Neuronal stem cell (in vitro differentiated cells): ENCODE measurements around the gene SPOCK1.

Experiments used
- DNase-seq: peaks from one replicate; pipeline ENCODE4 v3.0.0-alpha.2; 2013; ENCODE audit warnings: low spot score
- H2AFZ ChIP-seq: one replicate; pipeline ENCODE4 v1.6.1; 2013; ENCODE audit warnings: mild to moderate bottlenecking, low read length, inconsistent platforms
- H2AK5ac ChIP-seq: 2 replicates; pipeline ENCODE4 v1.6.1; 2013; ENCODE audit warnings: low read depth, mild to moderate bottlenecking, inconsistent platforms, low read length, moderate library complexity, mixed read lengths
- H2BK120ac ChIP-seq: 2 replicates; pipeline ENCODE4 v1.6.1; 2013; ENCODE audit warnings: low read depth, mild to moderate bottlenecking, inconsistent platforms, low read length, moderate library complexity, mixed read lengths
- H2BK12ac ChIP-seq: one replicate; pipeline ENCODE4 v1.6.1; 2013; ENCODE audit warnings: low read length, inconsistent platforms
- H2BK15ac ChIP-seq: 2 replicates; pipeline ENCODE4 v1.6.1; 2013; ENCODE audit warnings: mild to moderate bottlenecking, low read length, inconsistent platforms, mixed read lengths
- H2BK5ac ChIP-seq: one replicate; pipeline ENCODE4 v1.6.1; 2013; ENCODE audit warnings: inconsistent platforms, mild to moderate bottlenecking, low read length, moderate library complexity
- H3K14ac ChIP-seq: one replicate; pipeline ENCODE4 v1.6.1; 2013; ENCODE audit warnings: low read length, inconsistent platforms
- H3K18ac ChIP-seq: 2 replicates; pipeline ENCODE4 v1.6.1; 2013; ENCODE audit warnings: low read length, inconsistent platforms
- H3K23ac ChIP-seq: 2 replicates; pipeline ENCODE4 v1.6.1; 2013; ENCODE audit warnings: low read depth, mild to moderate bottlenecking, mixed read lengths, low read length, inconsistent platforms; ENCODE audit not compliant: poor library complexity
- H3K27ac ChIP-seq: replicated peaks from 3 replicates; pipeline ENCODE4 v1.5.1; 2013; ENCODE audit warnings: low read length, inconsistent platforms
- H3K27me3 ChIP-seq, 3 experiments: 2 replicates each; pipeline ENCODE4 v1.6.1; 2013; ENCODE audit warnings: low read length in 3 of 3, mild to moderate bottlenecking in 2 of 3, inconsistent platforms in 1 of 3, low read depth in 1 of 3, mixed read lengths in 1 of 3, moderate library complexity in 1 of 3; ENCODE audit not compliant: control insufficient read depth in 3 of 3, insufficient read depth in 3 of 3
- H3K36me3 ChIP-seq, 2 donors: replicated peaks in 1 of 2; 2 replicates each; pipeline ENCODE4 v1.6.1; 2013; ENCODE audit warnings: low read length in 2 of 2; ENCODE audit not compliant: control insufficient read depth in 2 of 2, insufficient read depth in 2 of 2
- H3K4ac ChIP-seq: 2 replicates; pipeline ENCODE4 v1.6.1; 2013; ENCODE audit warnings: inconsistent platforms, mild to moderate bottlenecking, low read length, moderate library complexity
- H3K4me1 ChIP-seq, 2 donors: 1 replicate in 1 of 2; 2 replicates in 1 of 2; pipeline ENCODE4 v1.6.1; 2013; ENCODE audit warnings: low read length in 2 of 2, low read depth in 1 of 2; ENCODE audit not compliant: control insufficient read depth in 2 of 2, insufficient read depth in 1 of 2
- H3K4me2 ChIP-seq: one replicate; pipeline ENCODE4 v1.6.1; 2013; ENCODE audit warnings: mild to moderate bottlenecking, low read length, inconsistent platforms; ENCODE audit not compliant: insufficient read depth, poor library complexity, severe bottlenecking
- H3K4me3 ChIP-seq, 2 donors: 2 replicates each; pipeline ENCODE4 v1.5.1; 2013; ENCODE audit warnings: low read length in 2 of 2, mild to moderate bottlenecking in 2 of 2, inconsistent platforms in 1 of 2, moderate library complexity in 1 of 2
- H3K79me1 ChIP-seq: one replicate; pipeline ENCODE4 v1.6.1; 2013; ENCODE audit warnings: low read depth, mild to moderate bottlenecking, inconsistent platforms, low read length, moderate library complexity
- H3K9ac ChIP-seq: one replicate; pipeline ENCODE4 v1.6.1; 2013; ENCODE audit warnings: mild to moderate bottlenecking, low read depth, low read length, inconsistent platforms; ENCODE audit not compliant: poor library complexity
- H3K9me3 ChIP-seq, 2 donors: replicated peaks in 1 of 2; 2 replicates each; pipeline versions ENCODE3 to v1.6.1; 2013; ENCODE audit warnings: low read length in 2 of 2, mild to moderate bottlenecking in 2 of 2, inconsistent platforms in 1 of 2, low read depth in 1 of 2, mixed read lengths in 1 of 2, moderate library complexity in 1 of 2; ENCODE audit not compliant: control insufficient read depth in 2 of 2, insufficient read depth in 1 of 2
- H4K8ac ChIP-seq: one replicate; pipeline ENCODE4 v1.6.1; 2013; ENCODE audit warnings: low read depth, mild to moderate bottlenecking, inconsistent platforms, low read length, moderate library complexity
- H4K91ac ChIP-seq: one replicate; pipeline ENCODE4 v1.6.1; 2013; ENCODE audit warnings: low read length, low read depth, mild to moderate bottlenecking, inconsistent platforms; ENCODE audit not compliant: poor library complexity
- WGBS, 2 donors: extraction: QIAGEN DNeasy Blood & Tissue Kit; methylation state at CpG; one replicate each; pipeline ENCODE4 v1.1.7; 2013; ENCODE audit warnings: missing lambda C conversion rate in 2 of 2, mixed read lengths in 1 of 2; ENCODE audit not compliant: insufficient read length in 2 of 2, insufficient replicate concordance in 1 of 2; ENCODE audit errors: extremely low coverage in 2 of 2; 5-methylcytosine and 5-hydroxymethylcytosine counted together

Gene SPOCK1

GRCh38 chr5:137268646-137269045 lies 230.5 kb downstream of the SPOCK1 start:
- no peak overlapping the region for H3K4ac ChIP-seq
- WGBS, 2 donors: no CpG with 5 or more reads among the region's 1 CpG

GRCh38 chr5:137266186-137266585 lies 232.9 kb downstream of the SPOCK1 start:
- Histone ChIP-seq H4K91ac (no peak overlapping the region), H4K8ac (no peak overlapping the region), H2BK15ac (no peak overlapping the region), H2BK120ac (no peak overlapping the region), H2BK5ac (no peak overlapping the region), H3K79me1 (no peaks in the 10 kb centered on the region), H3K4me3 (no peak overlapping the region), H3K14ac (no peak overlapping the region), H2AK5ac (no peak overlapping the region), H3K18ac (no peak overlapping the region), H3K9me3 (no peaks in the 10 kb centered on the region), H3K4ac (no peak overlapping the region), H3K9ac (no peak overlapping the region), H3K23ac (no peak overlapping the region), H3K36me3 (no peaks in the 10 kb centered on the region), H2BK12ac (no peak overlapping the region), H3K4me2 (no peak overlapping the region), H3K4me1 (peaks cover 6 to 28% of the 10 kb centered on the region in 2 donors), H3K27ac (no peak overlapping the region), H3K27me3 (no peaks in the 10 kb centered on the region), H2AFZ (no peak overlapping the region)
- WGBS, 2 donors: no CpG with 5 or more reads among the region's 4 CpGs
- DNase-seq: no peak

More at GRCh38 chr5:137268646-137269045, 230.5 kb downstream of the SPOCK1 start:
- no peak overlapping the region for H2BK120ac ChIP-seq
- H2BK15ac ChIP-seq: no peak overlapping the region
- no peak overlapping the region for H4K91ac ChIP-seq
- no peak overlapping the region for H3K23ac ChIP-seq
- no peak overlapping the region for H4K8ac ChIP-seq
- no peak for DNase-seq
- H2AK5ac ChIP-seq: no peak overlapping the region
- no peak overlapping the region for H2BK5ac ChIP-seq
- H3K4me3 ChIP-seq: no peak overlapping the region
- no peaks in the 10 kb centered on the region for H3K9me3 ChIP-seq
- H2BK12ac ChIP-seq: no peak overlapping the region
- H3K14ac ChIP-seq: no peak overlapping the region
- no peak overlapping the region for H3K27ac ChIP-seq
- no peak overlapping the region for H3K18ac ChIP-seq
- H3K9ac ChIP-seq: no peak overlapping the region
- H3K4me2 ChIP-seq: no peak overlapping the region
- H2AFZ ChIP-seq: no peak overlapping the region
- H3K79me1 ChIP-seq: no peaks in the 10 kb centered on the region
- H3K36me3 ChIP-seq: no peaks in the 10 kb centered on the region
- H3K27me3 ChIP-seq: no peaks in the 10 kb centered on the region
- peaks cover 3 to 16% of the 10 kb centered on the region in 2 donors for H3K4me1 ChIP-seq

GRCh38 chr5:137265457-137265856 lies 233.7 kb downstream of the SPOCK1 start:
- Histone ChIP-seq H3K27me3 (no peaks in the 10 kb centered on the region), H3K9ac (no peak overlapping the region), H3K4ac (no peak overlapping the region), H4K91ac (no peak overlapping the region), H3K14ac (no peak overlapping the region), H4K8ac (no peak overlapping the region), H2AFZ (no peak overlapping the region), H3K23ac (no peak overlapping the region), H3K18ac (no peak overlapping the region), H2BK120ac (no peak overlapping the region), H3K4me1 (peaks cover 9 to 35% of the 10 kb centered on the region in 2 donors), H2BK15ac (no peak overlapping the region), H2BK12ac (no peak overlapping the region), H3K79me1 (no peaks in the 10 kb centered on the region), H2BK5ac (no peak overlapping the region), H3K4me2 (no peak overlapping the region), H2AK5ac (no peak overlapping the region), H3K27ac (no peak overlapping the region), H3K4me3 (no peak overlapping the region), H3K36me3 (no peaks in the 10 kb centered on the region), H3K9me3 (no peaks in the 10 kb centered on the region)
- WGBS, 2 donors: no CpG with 5 or more reads among the region's 1 CpG
- DNase-seq: no peak

- H2BK5ac ChIP-seq: no peak overlapping the region
- H2BK120ac ChIP-seq: no peak overlapping the region
- H2BK12ac ChIP-seq: no peak overlapping the region
- no peak overlapping the region for H4K8ac ChIP-seq
- H3K79me1 ChIP-seq: no peaks in the 10 kb centered on the region
- H3K14ac ChIP-seq: no peak overlapping the region
- no peak overlapping the region for H3K23ac ChIP-seq
- WGBS, 2 donors: no CpG with 5 or more reads among the region's 4 CpGs
- no peak for DNase-seq
- H3K4me2 ChIP-seq: no peak overlapping the region
- no peaks in the 10 kb centered on the region for H3K9me3 ChIP-seq
- no peak overlapping the region for H3K4me3 ChIP-seq
- H3K9ac ChIP-seq: no peak overlapping the region
- no peak overlapping the region for H4K91ac ChIP-seq
- H2AFZ ChIP-seq: no peak overlapping the region
- H2BK15ac ChIP-seq: no peak overlapping the region
- H3K27ac ChIP-seq: no peak overlapping the region
- H2AK5ac ChIP-seq: no peak overlapping the region
- no peaks in the 10 kb centered on the region for H3K27me3 ChIP-seq
- no peak overlapping the region for H3K4ac ChIP-seq
- H3K36me3 ChIP-seq: no peaks in the 10 kb centered on the region
- no peak overlapping the region for H3K18ac ChIP-seq
- H3K4me1 ChIP-seq: peaks cover 9 to 37% of the 10 kb centered on the region in 2 donors
Measured at GRCh38 chr5:137264573-137264972, 234.6 kb downstream of the SPOCK1 start.
